HG03432 (cell line): ENCODE measurements around the gene NTF4.
A peak's percentile ranks its signal among the peaks of the same experiment; 100 is the strongest.

ENCODE experiments used
- ATAC-seq: cut with Tn5 transposase; IDR thresholded peaks from one replicate; pipeline ENCODE4 v1.9.1; 2021; ENCODE audit warnings: mild to moderate bottlenecking, moderate library complexity; ENCODE audit not compliant: unreplicated experiment

The NTF4 gene

DNA sequence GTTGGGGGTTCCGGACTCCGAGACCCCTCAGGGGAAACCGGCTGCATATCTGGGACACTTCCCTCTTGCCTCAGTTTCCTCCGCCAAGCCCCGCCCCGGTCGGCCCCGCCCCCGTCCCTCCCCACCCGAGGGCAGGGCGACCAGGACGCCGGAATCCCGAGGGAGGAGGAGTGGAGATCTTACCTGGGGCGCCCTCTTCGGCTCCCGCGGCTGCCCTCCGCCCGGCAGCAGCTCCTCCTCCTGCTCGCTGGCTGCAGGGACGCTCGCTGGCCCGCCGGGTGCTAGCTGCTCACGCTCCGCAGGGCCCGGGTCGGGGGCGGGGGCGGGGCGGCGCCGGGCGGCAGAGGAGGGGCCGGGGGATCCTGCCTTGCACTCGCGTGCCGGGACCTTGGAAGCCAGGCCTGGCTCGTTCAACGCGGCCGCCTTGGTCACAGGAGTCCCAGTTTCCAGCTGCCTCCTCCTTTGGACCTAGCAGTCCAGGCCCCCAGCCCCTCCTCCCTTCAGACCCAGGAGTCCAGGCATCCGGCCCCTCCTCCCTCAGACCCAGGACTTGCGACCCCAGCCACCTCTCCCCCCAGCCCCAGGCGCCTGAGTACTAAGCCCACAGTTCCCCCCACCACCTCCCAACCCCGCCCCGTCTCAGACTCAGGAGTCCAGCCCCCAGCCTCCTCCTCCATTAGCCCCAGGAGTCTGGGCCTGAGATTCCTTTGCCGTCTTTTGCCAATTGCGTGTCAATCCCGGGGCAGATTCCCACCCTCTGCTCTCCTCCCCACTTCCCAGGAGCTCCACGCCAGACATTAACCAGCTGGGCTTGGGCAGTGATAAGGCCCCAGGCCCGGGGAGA lies at the start of gene NTF4:
TSS of gene NTF4 (minus strand) at position 51 of the 844 bp plus-strand sequence. CDS start 2,821 bp downstream, outside the sequence.
- ATAC-seq, result no peak

- peak; percentile 60 for ATAC-seq
These were observed 49.4 kb upstream of the NTF4 start, which contains the start of gene LIN7B for GRCh38 chr19:49113762-49114629. TSS of gene LIN7B (plus strand) at chr19:49114370. CDS start at chr19:49114405, 35 bp downstream.

DNA sequence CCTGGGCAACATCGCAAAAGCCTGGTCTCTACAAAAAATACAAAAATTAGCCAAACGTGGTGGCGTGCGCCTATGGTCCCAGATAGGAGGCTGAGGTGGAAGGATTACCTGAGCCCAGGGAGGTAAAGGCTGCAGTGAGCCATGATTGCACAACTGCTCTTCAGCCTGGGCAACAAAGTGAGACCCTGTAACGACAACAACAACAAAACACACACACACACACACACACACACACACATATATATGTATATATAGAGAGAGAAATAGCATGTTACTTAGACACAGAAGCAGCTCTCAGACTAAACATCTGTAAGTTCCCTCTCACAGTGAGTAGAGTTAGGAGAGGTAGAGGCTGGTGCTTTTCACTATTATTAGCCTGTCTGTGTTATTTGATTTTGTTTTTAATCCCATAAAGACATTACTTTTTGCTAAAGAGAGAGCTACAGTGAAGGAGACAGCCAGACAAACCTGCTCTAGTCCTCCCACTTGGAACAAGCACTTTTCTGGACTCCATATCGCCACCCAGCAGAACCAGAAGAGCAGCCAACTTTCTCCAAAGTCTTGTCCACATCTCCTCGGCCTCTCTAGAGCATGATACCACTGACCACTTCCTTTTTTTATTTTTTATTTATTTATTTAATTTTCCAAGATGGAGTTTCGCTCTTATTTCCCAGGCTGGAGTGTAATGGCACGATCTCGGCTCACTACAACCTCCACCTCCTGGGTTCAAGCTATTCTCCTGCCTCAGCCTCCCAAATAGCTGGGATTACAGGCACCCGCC lies 46.8 kb upstream of the NTF4 start:
- no peak for ATAC-seq

GRCh38 chr19:49110567-49110966 lies 45.9 kb upstream of the NTF4 start:
- no peak for ATAC-seq

- no peak for ATAC-seq
These were observed 45.1 kb upstream of the NTF4 start for GRCh38 chr19:49109569-49110233.

- no peak for ATAC-seq
These were observed 44.4 kb upstream of the NTF4 start for GRCh38 chr19:49109051-49109450.

DNA sequence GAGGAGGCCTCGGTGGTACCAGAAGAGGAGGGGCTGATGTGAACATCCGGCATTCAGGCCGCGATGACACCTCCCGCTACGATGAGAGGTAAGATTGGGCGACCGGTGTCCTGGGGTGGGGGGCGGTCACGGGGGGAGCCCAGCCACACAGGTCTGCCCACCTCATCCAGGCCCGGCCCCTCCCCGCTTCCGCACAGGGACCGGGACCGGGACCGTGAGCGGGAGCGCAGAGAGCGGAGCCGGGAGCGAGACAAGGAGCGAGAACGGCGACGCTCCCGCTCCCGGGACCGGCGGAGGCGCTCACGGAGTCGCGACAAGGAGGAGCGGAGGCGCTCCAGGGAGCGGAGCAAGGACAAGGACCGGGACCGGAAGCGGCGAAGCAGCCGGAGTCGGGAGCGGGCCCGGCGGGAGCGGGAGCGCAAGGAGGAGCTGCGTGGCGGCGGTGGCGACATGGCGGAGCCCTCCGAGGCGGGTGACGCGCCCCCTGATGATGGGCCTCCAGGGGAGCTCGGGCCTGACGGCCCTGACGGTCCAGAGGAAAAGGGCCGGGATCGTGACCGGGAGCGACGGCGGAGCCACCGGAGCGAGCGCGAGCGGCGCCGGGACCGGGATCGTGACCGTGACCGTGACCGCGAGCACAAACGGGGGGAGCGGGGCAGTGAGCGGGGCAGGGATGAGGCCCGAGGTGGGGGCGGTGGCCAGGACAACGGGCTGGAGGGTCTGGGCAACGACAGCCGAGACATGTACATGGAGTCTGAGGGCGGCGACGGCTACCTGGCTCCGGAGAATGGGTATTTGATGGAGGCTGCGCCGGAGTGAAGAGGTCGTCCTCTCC lies 43.2 kb upstream of the NTF4 start:
- ATAC-seq, result no peak

DNA sequence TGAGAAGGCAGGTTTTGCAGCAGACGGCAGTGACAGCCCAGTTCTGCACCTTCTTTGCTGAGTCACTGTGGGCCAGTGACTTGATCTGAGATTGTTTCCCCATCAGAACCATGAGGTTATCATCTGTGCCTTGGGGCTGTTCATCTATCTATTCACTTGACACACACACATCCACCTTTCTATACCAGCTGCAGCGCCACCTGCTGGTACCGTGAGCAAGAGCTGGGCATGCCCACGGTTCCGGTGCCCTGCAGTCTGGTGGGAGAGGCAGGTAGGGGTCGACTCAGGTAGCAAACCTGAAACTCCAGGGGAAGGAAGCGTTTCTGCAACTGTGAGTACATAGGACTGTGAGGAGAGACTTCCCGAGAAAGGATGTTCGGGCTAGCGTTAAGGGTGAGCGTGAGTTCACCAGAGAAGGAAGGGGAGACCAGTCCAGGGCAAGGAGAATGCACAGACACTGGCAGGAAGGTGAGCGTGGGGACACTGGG lies 42.1 kb upstream of the NTF4 start:
- no peak for ATAC-seq

DNA sequence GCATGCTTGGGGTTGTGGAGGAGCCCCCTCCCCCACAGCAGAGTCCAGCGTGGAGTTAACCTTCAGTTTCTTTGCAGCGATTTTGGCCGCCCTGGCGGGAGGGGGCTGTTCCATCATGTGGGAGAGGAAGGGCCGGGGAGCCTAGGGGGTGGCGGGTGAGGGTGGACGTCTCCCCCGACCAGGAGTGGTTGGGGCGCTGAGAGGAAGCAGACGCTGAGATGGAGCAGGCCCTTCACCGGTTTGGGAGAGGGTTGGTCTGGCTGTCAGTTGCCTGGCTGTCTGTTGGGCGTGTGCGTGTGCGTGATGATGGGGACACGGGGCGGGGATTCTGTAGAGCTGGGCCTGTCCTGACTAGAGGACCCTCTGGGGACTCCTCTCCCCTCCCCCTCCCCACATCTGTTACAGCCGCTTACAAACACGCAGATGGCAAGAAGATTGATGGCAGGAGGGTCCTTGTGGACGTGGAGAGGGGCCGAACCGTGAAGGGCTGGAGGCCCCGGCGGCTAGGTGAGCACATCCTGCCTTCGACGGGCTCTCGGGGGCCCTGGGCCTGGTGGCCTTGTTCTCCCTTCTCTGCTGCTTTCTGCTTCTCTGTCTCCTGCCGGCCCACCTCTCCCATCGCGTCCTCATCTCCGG lies 39.7 kb upstream of the NTF4 start:
- no peak for ATAC-seq

GRCh38 chr19:49103331-49104085 lies 38.9 kb upstream of the NTF4 start:
- no peak for ATAC-seq

DNA sequence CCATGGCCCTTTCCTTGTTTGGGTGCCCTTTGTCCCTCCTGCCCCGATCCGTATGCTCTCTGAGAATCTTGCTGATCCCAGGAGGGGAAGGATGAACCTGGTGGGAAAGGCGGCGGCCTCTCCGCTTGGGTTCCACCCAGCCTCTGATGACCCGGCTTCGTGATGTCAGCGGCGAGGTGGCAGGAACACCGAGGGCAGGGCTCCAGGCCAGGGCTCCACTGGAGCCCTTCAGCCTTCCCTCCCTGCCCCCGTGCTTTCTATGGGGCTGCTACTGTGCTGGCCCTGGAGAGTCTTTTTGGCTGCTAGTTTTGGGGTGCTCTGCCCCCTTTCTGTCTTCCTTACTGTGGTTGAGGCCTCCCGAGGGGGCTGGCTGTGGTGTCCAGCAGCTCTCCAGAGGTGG lies 37.7 kb upstream of the NTF4 start:
- no peak for ATAC-seq

DNA sequence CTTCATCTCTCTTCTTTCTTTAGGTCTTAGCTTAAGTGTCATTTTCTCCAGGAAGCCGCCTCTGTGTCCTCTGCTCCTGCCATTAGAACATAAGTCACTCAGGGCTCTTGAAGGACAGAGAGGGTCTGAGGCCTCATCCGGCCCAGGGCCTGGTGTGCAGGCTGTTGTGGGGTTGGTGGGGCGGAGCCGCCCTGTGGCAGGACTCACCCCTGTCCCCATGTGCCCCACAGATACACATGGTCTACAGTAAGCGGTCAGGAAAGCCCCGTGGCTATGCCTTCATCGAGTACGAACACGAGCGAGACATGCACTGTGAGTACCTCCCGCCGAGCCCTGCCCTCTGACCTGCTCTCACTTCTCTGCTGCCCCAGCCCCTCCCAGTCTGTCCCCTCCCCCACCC lies 36.5 kb upstream of the NTF4 start:
- ATAC-seq, result no peak

- ATAC-seq, result no peak
These were observed 34.2 kb upstream of the NTF4 start for GRCh38 chr19:49098795-49099194.

- ATAC-seq, result no peak
These were observed 33.1 kb upstream of the NTF4 start for GRCh38 chr19:49097453-49098288.

DNA sequence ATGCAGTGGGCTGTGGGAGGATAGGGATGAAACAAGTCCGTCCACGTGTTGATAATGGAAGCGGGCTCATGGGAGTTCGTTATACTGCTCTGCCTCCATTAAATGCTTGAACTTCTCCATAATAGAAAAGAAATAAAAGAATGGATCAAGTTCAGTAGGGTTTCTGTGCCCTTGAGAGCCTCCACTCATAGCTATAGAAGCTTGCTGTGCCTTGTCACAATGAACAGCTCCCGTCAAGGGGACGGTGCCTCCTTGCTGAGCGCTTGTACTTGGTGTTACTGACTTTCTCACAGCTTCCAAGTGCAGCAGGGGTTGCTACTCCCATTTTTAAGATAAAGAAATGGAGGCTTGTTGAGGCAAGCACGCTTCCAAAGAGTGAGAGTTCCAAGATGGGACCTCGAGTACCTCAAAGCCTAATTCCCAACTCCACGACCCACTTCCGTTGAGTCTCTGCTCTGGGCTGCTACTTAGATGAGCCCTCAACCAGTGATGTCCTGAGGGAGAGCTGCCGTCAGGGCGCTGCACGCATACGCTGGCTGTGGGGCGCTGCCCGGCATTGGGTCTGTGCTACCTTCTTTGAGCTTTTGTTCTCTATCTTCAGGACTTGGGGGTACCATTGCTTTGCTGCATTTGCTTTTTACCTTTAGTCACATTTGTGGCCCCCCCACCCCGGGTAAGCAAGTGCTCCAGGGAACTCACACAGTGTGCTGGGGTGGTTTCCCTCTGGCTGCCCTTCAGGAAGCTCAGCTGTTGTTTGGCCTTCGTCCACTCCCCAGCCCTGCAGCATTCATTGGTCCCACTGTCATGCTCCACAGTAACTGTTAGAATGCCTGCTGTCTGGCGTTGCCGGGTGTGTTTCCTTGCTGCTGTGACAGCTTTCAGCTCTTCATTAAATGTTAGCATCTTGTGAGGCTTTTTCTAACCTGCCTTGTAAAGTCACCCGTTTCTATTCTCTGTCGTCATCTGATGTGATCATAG lies 30.2 kb upstream of the NTF4 start:
- ATAC-seq, result no peak

DNA sequence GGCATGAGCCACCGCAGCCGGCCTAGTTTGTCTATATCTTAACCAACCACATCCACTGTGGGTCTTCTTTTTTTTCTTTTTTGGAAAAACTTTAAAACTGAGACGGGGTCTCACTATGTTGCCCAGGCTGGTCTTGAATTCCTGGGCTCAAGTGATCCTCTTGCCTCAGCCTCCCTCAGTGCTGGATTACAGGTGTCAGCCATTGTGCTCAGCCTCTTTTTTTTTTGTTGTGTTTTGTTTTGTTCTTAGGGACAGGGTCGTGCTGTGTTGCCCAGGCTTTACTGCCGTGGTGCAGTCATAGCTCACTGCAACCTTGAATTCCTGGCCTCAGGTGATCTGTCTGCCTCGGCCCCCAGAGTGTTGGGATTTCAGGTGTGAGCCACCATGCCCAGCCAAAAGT lies 28.1 kb upstream of the NTF4 start:
- no peak for ATAC-seq
